ENCODE measurements around the gene IGFBP6.

The IGFBP6 gene

GRCh38 chr12:53120685-53121525 lies 23.4 kb downstream of the IGFBP6 start:
- DNase-seq (ENCODE audit: low spot score), result no peak

GRCh38 chr12:53122961-53123468 lies 25.5 kb downstream of the IGFBP6 start:
- no peak for DNase-seq (ENCODE audit: low spot score)

GRCh38 chr12:53123578-53124351 lies 26.3 kb downstream of the IGFBP6 start:
- DNase-seq (ENCODE audit: low spot score), result no peak

- DNase-seq (ENCODE audit: low spot score), result no peak
Observed at GRCh38 chr12:53124352-53124723, 26.9 kb downstream of the IGFBP6 start.

- no peak for DNase-seq (ENCODE audit: low spot score)
Observed at GRCh38 chr12:53127169-53127568, 29.7 kb downstream of the IGFBP6 start.

- DNase-seq (ENCODE audit: low spot score), result no peak
Observed at GRCh38 chr12:53128780-53129569, 31.5 kb downstream of the IGFBP6 start.

- DNase-seq (ENCODE audit: low spot score), result no peak
Observed at GRCh38 chr12:53131844-53132243, 34.4 kb downstream of the IGFBP6 start.

- DNase-seq (ENCODE audit: low spot score), result no peak
Observed at GRCh38 chr12:53133722-53134121, 36.3 kb downstream of the IGFBP6 start.

GRCh38 chr12:53143355-53143754 lies 45.9 kb downstream of the IGFBP6 start:
- no peak for DNase-seq (ENCODE audit: low spot score)

GRCh38 chr12:53145383-53146260 lies 48.2 kb downstream of the IGFBP6 start:
- DNase-seq (ENCODE audit: low spot score), result no peak

GRCh38 chr12:53147181-53147580 lies 49.7 kb downstream of the IGFBP6 start:
- no peak for DNase-seq (ENCODE audit: low spot score)

GRCh38 chr12:53147653-53148052 lies 50.2 kb downstream of the IGFBP6 start:
- DNase-seq (ENCODE audit: low spot score), result no peak

- no peak for DNase-seq (ENCODE audit: low spot score)
Observed at GRCh38 chr12:53151039-53151438, 53.6 kb downstream of the IGFBP6 start.

Data from kidney capillary endothelial cell (primary cell).